DOHH2 (cell line): ENCODE data around the gene PIP5K1A.

Source experiments
- H3F3A ChIP-seq: fragments of 200-600 bp; sonication (generic), shearing (Covaris generic); 2 replicates; pipeline ENCODE4 v1.6.0; 2016; ENCODE audit warnings: antibody characterized with exemption, mild to moderate bottlenecking; ENCODE audit not compliant: control insufficient read depth, insufficient read depth
- H3K27ac ChIP-seq: fragments of 200-600 bp; sonication (generic); 2 replicates; pipeline ENCODE4 v1.5.1; 2014; ENCODE audit warnings: low read depth, mild to moderate bottlenecking, low read length, moderate library complexity
- H3K27me3 ChIP-seq: fragments of 200-600 bp; sonication (generic); 2 replicates; pipeline ENCODE4 v1.6.1; 2014; ENCODE audit warnings: mild to moderate bottlenecking, low read length, mixed read lengths; ENCODE audit not compliant: control insufficient read depth
- H3K36me3 ChIP-seq: fragments of 200-600 bp; sonication (generic); 2 replicates; pipeline ENCODE4 v1.6.1; 2014; ENCODE audit warnings: mild to moderate bottlenecking, low read length, moderate library complexity, mixed read lengths; ENCODE audit not compliant: control insufficient read depth
- H3K4me1 ChIP-seq: fragments of 200-600 bp; sonication (generic); 2 replicates; pipeline ENCODE4 v1.6.1; 2014; ENCODE audit warnings: mild to moderate bottlenecking, low read length, mixed read lengths; ENCODE audit not compliant: control insufficient read depth
- H3K4me2 ChIP-seq: fragments of 200-600 bp; sonication (generic); 2 replicates; pipeline ENCODE4 v1.6.0; 2014; ENCODE audit warnings: mild to moderate bottlenecking, low read length, moderate library complexity
- H3K4me3 ChIP-seq: fragments of 200-600 bp; sonication (generic); 2 replicates; pipeline ENCODE4 v1.5.1; 2014; ENCODE audit warnings: mild to moderate bottlenecking, low read length, mixed read lengths
- H3K79me2 ChIP-seq: fragments of 200-600 bp; sonication (generic); 2 replicates; pipeline ENCODE4 v1.6.1; 2014; ENCODE audit warnings: mild to moderate bottlenecking, low read length, mixed read lengths; ENCODE audit not compliant: control insufficient read depth
- H3K9me2 ChIP-seq: fragments of 200-600 bp; sonication (generic); replicated peaks from 2 replicates; pipeline ENCODE4 v1.6.1; 2014; ENCODE audit warnings: mild to moderate bottlenecking, low read length, mixed read lengths; ENCODE audit not compliant: control insufficient read depth
- H3K9me3 ChIP-seq: fragments of 200-600 bp; sonication (generic); 2 replicates; pipeline ENCODE4 v1.6.1; 2014; ENCODE audit warnings: antibody characterized with exemption, low read length, mixed read lengths; ENCODE audit not compliant: control insufficient read depth, insufficient read depth
- H4K20me1 ChIP-seq: fragments of 200-600 bp; sonication (generic); 2 replicates; pipeline ENCODE4 v1.6.0; 2014; ENCODE audit warnings: low read depth, mild to moderate bottlenecking, antibody characterized with exemption, low read length, moderate library complexity; ENCODE audit not compliant: control insufficient read depth, insufficient read depth
- CTCF ChIP-seq: fragments of 200-600 bp; sonication (generic); IDR thresholded peaks from one replicate; pipeline ENCODE4 v1.5.1; 2014; ENCODE audit warnings: antibody characterized with exemption, mild to moderate bottlenecking, low read depth, low read length; ENCODE audit not compliant: poor library complexity, severe bottlenecking
- EZH2phosphoT487 ChIP-seq: fragments of 200-600 bp; sonication (generic); IDR thresholded peaks from 2 replicates; pipeline ENCODE4 v1.6.1; 2017; ENCODE audit warnings: borderline replicate concordance, mild to moderate bottlenecking, antibody characterized with exemption, low read length, moderate library complexity, mixed read lengths

PIP5K1A gene

DNA sequence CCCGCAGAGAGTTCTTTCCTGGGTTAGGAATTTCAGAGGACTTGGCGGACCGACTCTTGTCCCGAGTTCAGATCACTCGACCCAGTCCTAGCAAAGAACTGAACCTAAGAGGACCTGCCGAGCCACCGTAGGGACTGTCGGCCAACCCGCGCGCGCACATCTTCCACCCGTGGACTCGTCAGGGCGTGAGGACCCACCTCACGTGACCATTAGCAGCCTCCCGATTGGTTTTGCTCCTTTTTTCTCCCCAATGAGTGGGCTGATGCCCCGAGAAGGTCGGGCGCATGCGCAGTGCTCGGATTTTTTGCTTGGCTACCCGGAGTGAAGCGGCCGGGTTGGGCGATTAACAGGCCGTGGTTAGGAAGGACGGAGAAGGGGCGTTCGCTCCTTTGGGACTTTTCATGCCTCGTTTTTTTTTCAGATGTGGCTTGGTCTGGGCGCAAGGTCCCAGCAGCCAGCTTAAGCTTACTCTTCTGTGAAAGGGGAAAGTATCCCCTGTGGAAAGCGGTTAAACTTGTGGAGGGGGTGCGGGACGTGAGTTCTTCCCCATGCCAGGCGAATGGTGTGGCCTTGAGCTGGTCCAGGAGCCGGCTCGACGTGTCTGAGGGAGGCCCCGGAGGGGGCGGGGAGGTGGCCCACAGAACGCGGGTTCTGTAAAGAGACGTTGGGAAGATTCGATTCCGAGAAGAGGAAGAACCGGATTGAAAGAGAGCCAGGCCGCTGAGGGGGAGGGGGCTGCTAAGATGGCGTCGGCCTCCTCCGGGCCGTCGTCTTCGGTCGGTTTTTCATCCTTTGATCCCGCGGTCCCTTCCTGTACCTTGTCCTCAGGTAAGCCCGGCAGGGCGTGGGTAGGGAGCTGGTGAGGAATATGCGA is at the start of gene PIP5K1A:
PIP5K1A (plus strand) TSS at position 299 of the 874 bp plus-strand sequence; CDS start at position 744, 445 bp downstream.
- Histone ChIP-seq H3K27ac (peak within 1 kb of the TSS; percentile 76), H3F3A (peaks cover 11% of the 10 kb centered on the region), H3K27me3 (no peaks in the 10 kb centered on the region), H4K20me1 (peaks cover 5% of the 10 kb centered on the region; the same call in 1 of the 2 replicates), H3K4me2 (peak within 1 kb of the TSS; percentile 87), H3K36me3 (peaks cover 35% of the 10 kb centered on the region), H3K9me2 (no peaks in the 10 kb centered on the region), H3K4me3 (peak within 1 kb of the TSS; percentile 99), H3K4me1 (peaks cover 26% of the 10 kb centered on the region), H3K9me3 (no peaks in the 10 kb centered on the region), H3K79me2 (peaks cover 58% of the 10 kb centered on the region)
- TF ChIP-seq CTCF (no peak), EZH2phosphoT487 (no peak)

- H4K20me1 ChIP-seq = no peaks in the 10 kb centered on the region
- no peaks in the 10 kb centered on the region for H3K9me2 ChIP-seq
- peaks cover 16% of the 10 kb centered on the region for H3K79me2 ChIP-seq
- peaks cover 29% of the 10 kb centered on the region for H3K36me3 ChIP-seq
- no peaks in the 10 kb centered on the region for H3K9me3 ChIP-seq
- TF ChIP-seq CTCF (no peak), EZH2phosphoT487 (no peak)
- H3K4me1 ChIP-seq = peaks cover 43% of the 10 kb centered on the region
- peak within 1 kb of the TSS; percentile 95 for H3K4me2 ChIP-seq
- H3F3A ChIP-seq = peaks cover 11% of the 10 kb centered on the region
- H3K4me3 ChIP-seq = peak within 1 kb of the TSS; percentile 84
- H3K27ac ChIP-seq = peak within 1 kb of the TSS; percentile 60
- no peaks in the 10 kb centered on the region for H3K27me3 ChIP-seq
Measured at GRCh38 chr1:151156515-151156819, 41.9 kb upstream of the PIP5K1A start, which contains the start of gene TNFAIP8L2. TNFAIP8L2 (plus strand) TSS chr1:151156649; CDS start chr1:151158698, 2,049 bp downstream.

GRCh38 chr1:151157067-151157531 is 41.3 kb upstream of the PIP5K1A start:
- H3K9me2 ChIP-seq = no peaks in the 10 kb centered on the region
- H3K4me2 ChIP-seq = peak overlapping the region; percentile 95
- peaks cover 16% of the 10 kb centered on the region for H3K79me2 ChIP-seq
- H3K36me3 ChIP-seq = peaks cover 29% of the 10 kb centered on the region
- no peaks in the 10 kb centered on the region for H4K20me1 ChIP-seq
- TF ChIP-seq CTCF (no peak), EZH2phosphoT487 (no peak)
- peaks cover 43% of the 10 kb centered on the region for H3K4me1 ChIP-seq
- peaks cover 15% of the 10 kb centered on the region for H3F3A ChIP-seq
- no peaks in the 10 kb centered on the region for H3K27me3 ChIP-seq
- peak overlapping the region; percentile 60 for H3K27ac ChIP-seq
- peak overlapping the region; percentile 84 for H3K4me3 ChIP-seq
- no peaks in the 10 kb centered on the region for H3K9me3 ChIP-seq
